Colonic mucosa (tissue), 4 donors: ENCODE data around the gene PDZD2. TPM values are rescaled to one million over a fixed set of nuclear protein-coding genes. Genes with fewer than 3 reads are reported as not detected.
"Not testable (repeated sequence)": the region's sequence is repeated elsewhere in the genome, so short reads cannot be mapped to it uniquely, and the experiment has no call there.

Source experiments
- DNase-seq: peaks from one replicate; pipeline ENCODE4 v3.0.0-alpha.2; 2020
- H3K27ac ChIP-seq: fragments of 200-600 bp; one replicate; pipeline ENCODE4 v1.8.0; 2021
- H3K27me3 ChIP-seq: fragments of 200-600 bp; one replicate; pipeline ENCODE4 v1.8.0; 2021
- H3K36me3 ChIP-seq: fragments of 200-600 bp; one replicate; pipeline ENCODE4 v1.8.0; 2021
- H3K4me1 ChIP-seq: fragments of 200-600 bp; one replicate; pipeline ENCODE4 v1.8.0; 2021; ENCODE audit warnings: mild to moderate bottlenecking
- H3K4me3 ChIP-seq: fragments of 200-600 bp; one replicate; pipeline ENCODE4 v1.8.0; 2021
- H3K9ac ChIP-seq, 2 donors: one replicate each; pipeline ENCODE4 v1.7.0; 2013; ENCODE audit warnings: control low read depth in 2 of 2, low read depth in 2 of 2, low read length in 2 of 2
- H3K9me3 ChIP-seq: fragments of 200-600 bp; one replicate; pipeline ENCODE4 v1.8.0; 2021
- intact Hi-C: fragments of 100-400 bp; cut with DNase I; formaldehyde crosslinking; loops from one replicate; pipeline ENCODE4 v1.14.1; 2022
- total RNA-seq, 2 donors: library from RNA; stranded (reverse); fragmentation: NEBNext Ultra II Directional in 1 of 2; extraction: Animal tissue kit (Norgen Biotek cat#: 25700) in 1 of 2; gene quantifications; one replicate each; pipeline ENCODE4 v1.2.1, GENCODE V29; 2021
- TF ChIP-seq, protein P1 (sequence below): fragments of 200-600 bp; IDR thresholded peaks from one replicate; pipeline ENCODE4 v1.8.0; 2022; ENCODE audit warnings: antibody characterized with exemption, mild to moderate bottlenecking
- donor health status: healthy.
- donor health status: DM: no; HTN: no; CAD: no.
- donor health status: DM: no; HTN: no; CAD: no.

The PDZD2 gene
- total RNA-seq, 2 donors from 2014 or later, result 1.8 to 2.3 TPM

DNA sequence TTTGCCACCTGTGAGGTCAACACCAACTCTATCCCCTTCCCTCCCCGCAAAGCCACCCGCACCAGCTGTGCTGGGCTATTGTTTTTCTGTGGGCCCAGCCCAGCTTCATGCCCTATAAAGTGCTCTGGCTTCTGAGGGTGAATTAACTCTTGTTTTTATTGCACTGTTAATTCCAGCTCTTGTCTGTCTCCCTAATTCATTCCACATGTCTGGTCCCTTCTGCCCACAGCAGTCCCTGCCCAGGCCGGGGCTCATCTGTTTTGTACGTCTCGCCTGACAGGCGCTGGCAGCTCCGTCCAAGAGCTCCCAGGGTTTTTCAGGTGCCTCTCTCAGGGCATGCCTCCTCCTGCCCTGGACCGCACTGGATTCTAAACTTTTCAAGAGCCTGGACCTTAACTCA, 118.9 kb downstream of the PDZD2 start:
- no peaks in the 10 kb centered on the region for H3K36me3 ChIP-seq
- H3K9me3 ChIP-seq, result no peaks in the 10 kb centered on the region
- TF ChIP-seq, protein P1, sequence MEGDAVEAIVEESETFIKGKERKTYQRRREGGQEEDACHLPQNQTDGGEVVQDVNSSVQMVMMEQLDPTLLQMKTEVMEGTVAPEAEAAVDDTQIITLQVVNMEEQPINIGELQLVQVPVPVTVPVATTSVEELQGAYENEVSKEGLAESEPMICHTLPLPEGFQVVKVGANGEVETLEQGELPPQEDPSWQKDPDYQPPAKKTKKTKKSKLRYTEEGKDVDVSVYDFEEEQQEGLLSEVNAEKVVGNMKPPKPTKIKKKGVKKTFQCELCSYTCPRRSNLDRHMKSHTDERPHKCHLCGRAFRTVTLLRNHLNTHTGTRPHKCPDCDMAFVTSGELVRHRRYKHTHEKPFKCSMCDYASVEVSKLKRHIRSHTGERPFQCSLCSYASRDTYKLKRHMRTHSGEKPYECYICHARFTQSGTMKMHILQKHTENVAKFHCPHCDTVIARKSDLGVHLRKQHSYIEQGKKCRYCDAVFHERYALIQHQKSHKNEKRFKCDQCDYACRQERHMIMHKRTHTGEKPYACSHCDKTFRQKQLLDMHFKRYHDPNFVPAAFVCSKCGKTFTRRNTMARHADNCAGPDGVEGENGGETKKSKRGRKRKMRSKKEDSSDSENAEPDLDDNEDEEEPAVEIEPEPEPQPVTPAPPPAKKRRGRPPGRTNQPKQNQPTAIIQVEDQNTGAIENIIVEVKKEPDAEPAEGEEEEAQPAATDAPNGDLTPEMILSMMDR, result no peak
- H3K9ac ChIP-seq, result no peak overlapping the region
- no peak overlapping the region for H3K4me3 ChIP-seq
- no peak overlapping the region for H3K27ac ChIP-seq
- intact Hi-C loops, result no loop called here
- H3K27me3 ChIP-seq, result no peaks in the 10 kb centered on the region
- DNase-seq, result no peak
- no peaks in the 10 kb centered on the region for H3K4me1 ChIP-seq

DNA sequence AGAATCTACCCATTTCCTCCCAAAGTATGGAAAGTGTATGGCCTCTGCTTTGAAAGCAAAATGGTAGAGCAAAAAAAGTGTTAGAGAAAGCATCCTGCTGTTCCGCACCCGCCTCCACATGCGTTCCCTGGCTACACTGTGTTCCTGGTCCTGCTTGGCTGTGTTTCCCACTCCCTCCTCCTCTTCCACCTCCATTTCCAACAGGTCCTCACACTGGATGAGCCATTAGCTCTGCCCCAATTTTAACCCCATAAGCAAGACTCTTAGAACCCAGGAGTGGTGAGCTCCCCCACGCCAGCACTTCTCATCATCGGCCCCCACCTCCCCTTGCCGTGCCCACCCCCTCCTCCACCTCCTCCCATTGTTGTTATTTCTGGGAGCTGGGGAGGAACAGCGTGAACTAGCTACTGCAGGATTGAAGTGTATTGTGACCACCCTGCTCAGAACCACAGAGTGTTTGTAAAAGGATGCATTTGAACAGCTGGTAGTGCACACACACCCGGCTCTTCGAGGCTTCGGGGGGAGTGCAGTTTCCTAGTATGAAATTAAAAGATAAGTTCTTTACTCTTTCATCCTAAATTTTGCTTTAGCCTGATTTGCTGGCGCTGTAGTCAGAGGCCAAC, 120.0 kb downstream of the PDZD2 start:
- Histone ChIP-seq H3K27ac (no peak overlapping the region), H3K36me3 (no peaks in the 10 kb centered on the region), H3K27me3 (no peaks in the 10 kb centered on the region), H3K9ac (no peak overlapping the region), H3K4me1 (no peaks in the 10 kb centered on the region), H3K9me3 (no peaks in the 10 kb centered on the region), H3K4me3 (no peak overlapping the region)
- intact Hi-C loops, result no loop called here
- TF ChIP-seq, protein P1, result no peak
- DNase-seq, result no peak

GRCh38 chr5:31759925-31760324, 121.0 kb downstream of the PDZD2 start:
- H3K4me1 ChIP-seq, result no peaks in the 10 kb centered on the region
- no peaks in the 10 kb centered on the region for H3K27me3 ChIP-seq
- no peaks in the 10 kb centered on the region for H3K36me3 ChIP-seq
- no peak overlapping the region for H3K4me3 ChIP-seq
- H3K9ac ChIP-seq, result no peak overlapping the region
- TF ChIP-seq, protein P1, result no peak
- DNase-seq, result no peak
- no peaks in the 10 kb centered on the region for H3K9me3 ChIP-seq
- H3K27ac ChIP-seq, result no peak overlapping the region
- intact Hi-C loops, result no loop called here

DNA sequence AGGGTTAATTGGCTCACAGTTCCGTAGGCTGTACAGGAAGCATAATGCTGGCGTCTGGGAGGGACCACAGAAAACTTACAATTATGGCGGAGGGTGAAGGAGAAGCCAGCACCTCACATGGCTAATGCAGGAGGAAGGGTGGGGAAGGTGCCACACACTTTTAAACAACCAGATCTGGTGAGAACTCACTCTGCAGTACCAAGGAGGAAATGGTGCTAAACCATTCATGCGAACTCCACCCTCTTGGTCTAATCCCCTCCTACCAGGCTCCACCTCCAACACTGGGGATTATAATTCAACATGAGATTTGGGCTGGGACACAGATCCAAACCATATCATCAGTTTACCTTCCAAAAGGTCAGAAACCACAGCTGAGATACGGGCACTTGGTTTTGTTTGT, 122.9 kb downstream of the PDZD2 start:
- H3K4me3 ChIP-seq, result no peak overlapping the region
- no peaks in the 10 kb centered on the region for H3K27me3 ChIP-seq
- no peaks in the 10 kb centered on the region for H3K9me3 ChIP-seq
- H3K4me1 ChIP-seq, result no peaks in the 10 kb centered on the region
- no peak for DNase-seq
- H3K36me3 ChIP-seq, result no peaks in the 10 kb centered on the region
- H3K9ac ChIP-seq, result no peak overlapping the region
- intact Hi-C loops, result no loop called here
- TF ChIP-seq, protein P1, result no peak
- H3K27ac ChIP-seq, result no peak overlapping the region

GRCh38 chr5:31763424-31763823, 124.5 kb downstream of the PDZD2 start:
- DNase-seq, result no peak
- TF ChIP-seq, protein P1, result no peak
- H3K36me3 ChIP-seq, result no peaks in the 10 kb centered on the region
- H3K9ac ChIP-seq, result no peak overlapping the region
- H3K27me3 ChIP-seq, result no peaks in the 10 kb centered on the region
- intact Hi-C loops, result no loop called here
- no peaks in the 10 kb centered on the region for H3K9me3 ChIP-seq
- no peaks in the 10 kb centered on the region for H3K4me1 ChIP-seq
- H3K4me3 ChIP-seq, result no peak overlapping the region
- no peak overlapping the region for H3K27ac ChIP-seq

DNA sequence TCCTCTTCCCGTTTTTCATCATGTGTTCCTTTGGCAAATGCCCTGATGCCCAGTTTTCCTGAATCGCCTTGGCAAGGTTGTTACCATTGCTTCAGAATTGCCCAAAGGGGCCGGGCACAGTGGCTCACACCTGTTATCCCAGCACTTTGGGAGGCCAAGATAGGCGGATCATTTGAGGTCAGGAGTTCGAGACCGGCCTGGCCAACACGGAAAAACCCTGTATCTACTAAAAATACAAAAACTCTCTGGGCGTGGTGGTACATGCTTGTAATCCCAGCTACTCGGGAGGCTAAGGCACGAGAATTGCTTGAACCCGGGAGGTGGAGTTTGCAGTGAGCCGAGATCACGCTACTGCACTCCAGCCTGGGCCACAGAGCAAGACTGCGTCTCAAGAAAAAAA, 125.8 kb downstream of the PDZD2 start:
- H3K36me3 ChIP-seq, intact Hi-C loops, DNase-seq, H3K4me1 ChIP-seq, H3K27ac ChIP-seq, H3K9me3 ChIP-seq, H3K9ac ChIP-seq, H3K27me3 ChIP-seq, H3K4me3 ChIP-seq: not testable (repeated sequence)
